GM19043 (cell line): ENCODE measurements around the gene CACNA1D.

Experiments used
- ATAC-seq: cut with Tn5 transposase; IDR thresholded peaks from one replicate; pipeline ENCODE4 v1.9.1; 2021; ENCODE audit warnings: low read depth; ENCODE audit not compliant: unreplicated experiment

Gene CACNA1D

DNA sequence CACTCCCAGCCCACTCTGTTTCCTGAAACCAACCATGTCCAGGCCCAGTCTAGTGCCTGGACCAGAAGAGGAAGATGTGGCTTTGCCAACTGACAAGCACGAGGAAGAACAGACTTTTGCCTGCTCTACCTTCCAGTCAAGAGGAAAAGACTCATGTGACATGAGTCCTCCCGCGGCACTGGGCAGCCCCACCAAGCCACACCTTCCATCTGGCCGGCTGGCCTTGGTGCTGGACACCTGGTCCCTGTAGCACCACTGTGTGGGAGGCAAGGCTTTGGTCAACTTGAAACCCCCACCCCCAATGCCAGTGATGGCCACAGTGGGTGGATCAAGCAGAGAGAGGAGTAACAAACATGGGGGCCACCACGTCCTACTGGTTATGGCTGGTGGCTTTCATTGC lies 339.3 kb downstream of the CACNA1D start:
- ATAC-seq, result no peak

DNA sequence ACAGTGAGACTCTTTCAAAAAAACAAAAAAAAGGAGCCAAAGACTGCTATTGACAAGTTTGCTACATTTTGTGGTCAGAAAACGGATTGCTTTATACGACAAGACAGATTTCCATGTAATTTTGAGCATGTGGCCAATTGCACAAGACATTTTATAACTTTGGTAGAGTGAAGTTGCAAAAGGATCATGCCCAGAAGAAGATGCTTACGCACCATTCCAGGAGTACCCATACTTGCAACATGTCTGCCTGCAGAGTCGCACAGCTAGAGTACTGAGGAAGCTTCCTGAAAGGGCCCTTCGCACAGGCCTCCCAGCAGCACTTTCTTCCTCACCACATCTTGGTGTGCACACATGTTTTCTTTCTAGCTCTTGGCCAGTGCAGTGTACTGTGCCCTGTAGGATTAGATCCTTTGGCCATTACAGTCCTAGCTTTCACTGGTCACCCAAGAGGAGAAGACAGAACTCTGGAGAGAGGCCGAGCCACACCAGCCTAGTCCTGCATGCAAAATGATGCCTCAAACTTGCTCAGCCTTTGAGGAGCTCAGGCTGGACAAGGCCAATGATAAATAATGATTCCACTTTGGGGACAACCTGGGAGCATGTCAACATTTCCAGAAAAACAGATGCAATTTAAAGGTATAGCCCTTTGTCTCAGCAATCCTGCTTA lies 340.2 kb downstream of the CACNA1D start:
- ATAC-seq, result no peak

DNA sequence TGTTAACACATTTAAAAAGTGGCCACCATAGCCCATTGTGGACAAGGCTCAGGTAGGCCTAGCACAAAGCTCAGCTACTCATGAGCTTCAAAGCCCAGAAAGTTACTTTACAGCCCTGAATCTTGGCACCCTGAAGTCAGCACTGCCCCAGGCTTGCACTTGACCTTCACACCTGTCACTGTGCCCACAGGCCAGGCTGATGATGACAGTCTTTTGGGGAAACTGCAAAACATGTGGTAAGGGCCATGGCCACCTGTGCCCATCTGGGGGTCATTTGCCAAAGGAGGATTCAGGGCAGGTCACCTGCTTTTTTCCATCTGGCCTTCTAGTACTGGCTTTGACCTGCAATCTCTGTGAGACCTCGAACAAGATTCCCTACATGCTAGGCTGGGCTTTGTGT lies 340.8 kb downstream of the CACNA1D start:
- no peak for ATAC-seq

DNA sequence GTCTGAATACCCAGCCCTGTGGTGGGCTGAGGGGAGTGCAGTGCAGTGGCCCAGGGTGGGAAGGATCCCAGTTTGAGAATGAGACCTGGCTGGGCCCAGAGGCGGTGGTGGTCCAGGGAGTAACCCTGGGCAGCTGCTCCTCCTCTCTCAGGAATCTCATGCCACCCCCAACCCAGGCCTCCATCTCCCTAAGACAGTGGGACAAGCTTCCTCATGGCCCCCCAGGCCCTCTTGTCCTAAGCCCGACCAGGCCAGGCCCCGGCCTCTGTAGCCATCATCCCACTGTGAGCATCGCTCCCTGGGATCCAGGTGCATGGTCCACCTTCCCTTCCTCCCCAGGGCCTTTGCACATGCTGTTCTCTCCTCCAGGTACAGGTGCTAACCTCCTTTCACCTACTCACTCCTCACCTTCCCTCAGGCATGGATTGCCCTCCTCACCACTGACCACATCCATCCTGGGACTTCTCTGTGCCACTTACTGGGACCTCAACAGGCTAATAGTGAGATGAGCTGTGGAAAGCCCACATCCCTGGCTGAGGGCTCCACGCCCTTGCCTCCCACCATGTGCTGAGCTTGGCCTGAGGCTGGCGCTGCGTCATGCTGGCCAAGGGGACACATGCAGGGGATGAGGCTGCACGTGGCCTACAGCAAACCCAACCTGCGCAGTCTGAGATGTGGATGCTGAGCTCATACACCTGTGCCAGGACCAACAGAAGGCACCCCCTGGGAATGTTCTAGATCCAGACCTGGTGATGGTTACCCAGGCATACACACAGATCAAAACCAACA lies 341.9 kb downstream of the CACNA1D start:
- ATAC-seq, result no peak

DNA sequence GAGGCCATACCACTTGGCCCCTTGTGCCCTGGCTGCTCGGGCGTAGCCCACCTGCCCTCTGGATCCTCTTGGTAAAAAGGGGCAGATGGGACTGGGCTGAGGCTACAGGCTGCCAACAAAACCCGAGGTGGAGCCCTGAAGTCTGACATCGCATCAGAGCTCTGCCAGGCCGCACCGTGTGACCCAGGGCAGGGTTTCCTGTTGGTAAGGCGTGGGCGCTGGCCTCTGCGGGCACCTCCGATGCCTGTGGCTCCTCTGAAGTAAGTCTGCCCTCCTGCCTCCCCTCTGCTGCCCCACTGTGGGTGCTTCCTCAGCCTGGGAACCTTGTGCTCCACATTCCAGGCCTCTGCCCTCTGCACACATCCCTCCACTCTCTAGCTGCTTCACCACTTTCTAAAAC lies 342.9 kb downstream of the CACNA1D start:
- no peak for ATAC-seq

DNA sequence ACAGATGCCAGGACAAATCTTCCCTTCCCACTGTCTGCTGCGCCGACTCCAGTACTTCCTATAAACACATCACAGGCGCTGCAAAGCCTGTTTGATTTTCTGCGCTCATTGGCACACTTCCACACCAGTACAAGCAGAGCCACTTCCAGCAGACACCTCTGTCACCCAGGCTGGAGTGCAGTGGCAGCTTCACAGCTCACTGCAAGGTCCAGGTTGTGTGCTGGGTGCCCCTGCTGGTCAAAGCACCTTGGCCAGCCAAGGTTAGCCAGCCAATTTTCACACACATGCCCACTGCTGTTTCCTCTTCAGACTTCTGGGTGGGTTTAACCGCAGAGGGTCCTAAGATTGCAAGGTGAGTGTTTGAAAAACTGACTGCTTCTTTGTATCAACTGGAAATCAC lies 346.9 kb downstream of the CACNA1D start:
- no peak for ATAC-seq

DNA sequence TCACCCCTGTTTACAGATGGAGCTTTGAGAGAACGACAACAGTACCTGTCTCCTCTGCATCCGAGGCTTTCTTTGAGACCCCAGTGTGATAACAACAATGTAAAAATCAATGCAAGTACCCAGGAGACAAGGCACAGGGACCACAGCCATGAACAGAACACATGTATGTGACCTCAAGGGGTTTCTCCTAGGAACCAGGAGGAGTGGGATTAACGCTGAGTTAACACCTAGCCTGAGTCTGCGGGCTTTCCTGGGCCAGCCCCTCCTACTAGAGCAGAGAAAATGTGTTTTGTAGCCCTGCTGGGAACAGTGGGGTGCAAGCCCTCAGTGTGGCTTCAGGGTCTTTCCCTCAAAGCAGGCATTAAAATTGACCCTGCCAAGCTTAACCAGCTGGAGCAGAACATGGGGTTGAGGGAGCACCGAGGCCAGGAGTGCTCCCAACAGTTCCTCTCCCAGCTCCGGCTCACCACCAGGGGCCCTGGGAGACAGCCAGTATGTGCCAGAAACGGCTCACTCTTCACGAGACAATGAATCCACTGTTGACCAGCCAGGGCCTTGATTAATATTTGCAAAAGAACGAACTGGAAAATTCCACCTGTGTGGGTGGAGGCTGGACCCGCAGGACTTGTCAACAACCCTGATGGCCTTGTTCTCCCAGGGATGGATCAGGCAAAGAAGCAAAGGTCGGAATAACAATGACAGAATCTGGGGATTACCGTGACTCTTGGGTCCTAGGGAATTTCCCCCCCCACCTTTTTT lies 348.2 kb downstream of the CACNA1D start:
- ATAC-seq, result no peak

DNA sequence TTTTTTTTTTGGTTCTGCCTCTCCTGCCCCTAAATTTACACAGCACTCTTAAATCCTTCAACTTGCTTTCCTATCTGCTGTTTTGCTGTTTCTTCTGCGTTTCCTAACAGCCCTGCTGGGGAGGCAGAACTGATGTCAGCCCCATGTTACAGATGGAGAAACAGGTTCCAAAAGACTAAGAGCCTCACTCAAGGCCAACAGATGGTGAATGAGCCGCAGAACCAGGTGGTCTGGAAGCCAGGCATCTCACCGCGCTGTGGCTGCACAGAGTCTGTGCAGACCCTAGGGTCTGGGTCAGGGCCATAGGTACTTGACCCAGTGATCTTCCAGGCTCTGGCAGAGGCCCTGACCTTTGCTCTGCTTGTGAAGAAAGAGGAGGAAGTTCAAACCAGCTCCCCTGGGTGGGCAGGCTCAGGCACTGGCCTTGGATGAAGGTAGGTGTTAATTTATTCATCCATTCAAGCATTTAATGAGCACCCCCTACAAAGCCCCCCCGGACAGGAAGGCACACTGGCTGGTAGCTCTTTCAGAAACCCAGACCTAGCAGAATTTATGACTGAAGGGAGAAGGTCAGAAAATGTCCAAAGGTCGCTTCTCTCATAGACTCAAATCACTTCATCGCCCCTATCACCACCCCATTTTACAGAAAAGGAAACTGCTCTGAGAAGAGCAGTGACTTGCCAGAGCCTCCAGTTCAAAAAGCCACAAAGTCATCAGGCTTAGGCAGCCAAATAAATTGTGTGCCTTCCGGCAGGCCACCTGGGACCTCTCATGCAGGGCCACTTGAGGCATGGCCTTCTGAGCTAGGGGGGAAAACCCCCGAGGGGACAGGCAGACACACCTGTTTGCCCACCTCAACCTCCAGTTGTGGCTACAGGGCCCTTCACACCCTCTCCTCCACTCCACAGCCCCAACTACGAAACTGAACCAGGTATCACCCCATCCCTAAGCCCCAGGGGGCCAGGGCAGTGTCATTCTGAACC lies 349.1 kb downstream of the CACNA1D start:
- ATAC-seq, result peak; percentile 44

DNA sequence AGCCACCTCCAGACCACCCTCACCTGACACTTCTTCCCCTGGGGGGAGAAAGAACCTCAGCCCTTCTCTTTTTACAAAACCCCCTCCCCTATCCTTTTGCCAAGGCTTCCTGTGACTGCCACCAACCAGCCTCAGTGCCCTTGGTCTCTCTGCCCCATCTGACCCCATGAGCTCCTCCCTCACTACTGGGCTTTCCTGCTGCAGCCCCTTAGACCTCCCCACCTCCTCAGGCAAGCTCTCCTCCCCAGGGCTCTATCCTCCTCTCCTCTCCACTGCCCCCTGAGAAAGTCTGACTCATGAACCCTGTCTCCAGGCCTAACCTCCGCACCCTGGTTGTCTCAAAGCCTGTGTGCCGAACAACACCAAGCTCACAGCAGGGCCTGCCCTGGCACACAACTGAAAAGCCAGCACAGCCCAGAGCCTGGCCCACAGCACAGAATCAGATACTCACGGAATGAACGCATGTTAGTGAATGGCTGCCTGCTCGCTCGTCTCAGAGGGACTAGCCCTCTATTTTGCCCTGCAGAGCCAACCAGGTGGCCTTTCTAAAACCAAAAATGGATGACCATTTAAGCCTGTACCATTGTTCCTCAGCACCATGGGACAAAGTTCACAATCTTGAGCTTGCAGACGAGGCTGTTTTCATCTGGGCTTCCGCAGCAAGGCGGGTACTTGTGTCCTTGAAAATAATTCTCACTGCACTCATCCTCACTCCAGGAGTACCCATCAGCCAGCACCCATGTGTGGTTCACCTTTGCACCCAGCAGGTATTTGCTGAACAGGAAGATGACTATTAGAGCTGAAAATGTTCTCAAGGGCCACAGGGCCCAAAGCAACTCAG lies 350.1 kb downstream of the CACNA1D start:
- no peak for ATAC-seq

DNA sequence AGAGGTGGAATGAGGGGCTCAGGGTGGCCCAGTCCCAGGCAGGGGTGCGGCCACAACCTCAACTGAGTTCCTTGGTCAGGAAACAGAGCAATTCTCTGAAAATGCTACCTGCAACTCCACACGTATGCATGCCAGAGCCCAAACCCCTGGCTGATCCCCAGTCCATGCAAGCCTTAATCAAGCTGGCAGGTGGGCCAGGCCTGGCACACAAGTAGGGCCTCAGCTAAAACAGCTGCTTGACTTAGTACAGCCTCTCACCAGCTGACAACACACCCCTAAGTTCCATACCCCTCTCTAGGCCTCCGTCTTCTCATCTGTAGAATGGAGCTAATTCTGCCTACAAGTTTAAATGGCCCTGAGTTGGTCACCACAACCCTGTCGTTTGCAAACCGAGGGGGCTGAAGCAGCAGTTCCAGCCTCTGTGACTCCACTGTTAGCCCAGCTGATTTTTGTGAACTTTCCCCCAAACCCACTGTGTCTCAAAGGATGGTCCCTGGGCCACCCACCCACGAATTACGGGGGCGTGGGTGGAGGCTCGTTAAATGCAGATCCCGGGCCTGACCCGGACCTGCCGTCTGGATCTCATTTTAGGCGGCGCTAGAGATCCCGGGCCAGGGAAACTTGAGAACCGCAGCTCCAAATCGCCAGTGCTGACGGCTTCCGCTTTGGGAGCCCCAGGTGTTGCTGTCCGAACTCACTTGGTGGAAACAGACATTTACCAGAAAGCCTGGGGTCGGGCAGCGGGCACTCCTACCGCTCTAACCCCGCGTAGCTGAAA lies 350.9 kb downstream of the CACNA1D start:
- no peak for ATAC-seq

DNA sequence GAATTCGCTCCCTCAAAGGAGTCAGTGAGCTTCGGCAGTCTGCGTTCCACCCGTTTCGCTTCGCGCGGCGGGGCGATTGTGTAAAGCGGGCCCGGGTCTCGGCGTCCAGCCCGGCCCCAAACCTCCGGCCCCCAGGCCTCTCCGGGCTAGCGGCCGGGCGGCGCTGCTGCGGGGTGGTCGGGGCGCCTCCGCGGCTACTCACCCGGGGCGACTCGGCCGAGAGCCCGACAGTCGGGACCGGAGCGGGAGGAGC lies 351.4 kb downstream of the CACNA1D start:
- ATAC-seq, result no peak

DNA sequence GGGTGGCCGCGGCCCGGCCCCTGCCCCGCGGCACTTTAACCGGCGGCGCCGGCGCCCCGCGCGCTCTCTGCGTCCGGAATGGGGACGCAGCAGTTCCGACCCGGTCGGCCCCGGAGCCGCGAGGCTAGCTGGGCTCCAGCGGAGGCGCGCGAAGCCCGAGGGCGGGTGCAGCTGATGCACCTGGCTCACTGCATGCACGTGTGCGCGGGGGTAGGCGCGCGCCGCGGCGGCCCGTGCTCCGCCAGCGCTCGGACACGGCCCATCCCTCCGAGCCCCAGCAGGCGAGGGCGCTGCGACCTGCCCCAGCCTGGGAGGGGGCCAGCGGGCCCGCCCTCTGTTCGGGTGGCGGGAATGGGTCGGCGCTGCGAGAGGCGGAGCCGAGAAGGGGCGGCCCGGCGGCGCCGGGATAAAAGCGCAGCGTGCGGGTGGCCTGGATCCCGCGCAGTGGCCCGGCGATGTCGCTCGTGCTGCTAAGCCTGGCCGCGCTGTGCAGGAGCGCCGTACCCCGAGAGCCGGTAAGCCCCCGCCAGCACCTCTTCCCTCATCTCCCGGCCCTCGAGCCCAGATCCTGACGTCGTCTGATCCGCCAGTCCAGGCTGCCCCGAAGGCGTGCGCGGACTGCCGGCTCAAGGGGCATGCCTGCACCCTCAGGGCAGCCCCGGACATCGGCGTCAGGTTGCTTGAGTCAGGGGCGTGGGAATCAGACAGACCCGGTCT lies 351.9 kb downstream of the CACNA1D start, which contains the start of the genes CHDH and IL17RB:
CHDH (minus strand) TSS at position 286 of the 717 bp plus-strand sequence. CDS start 22,411 bp downstream, outside the sequence.
IL17RB (plus strand) TSS at position 435 of the 717 bp plus-strand sequence; CDS start at position 456, 21 bp downstream.
- ATAC-seq, result peak; percentile 46

DNA sequence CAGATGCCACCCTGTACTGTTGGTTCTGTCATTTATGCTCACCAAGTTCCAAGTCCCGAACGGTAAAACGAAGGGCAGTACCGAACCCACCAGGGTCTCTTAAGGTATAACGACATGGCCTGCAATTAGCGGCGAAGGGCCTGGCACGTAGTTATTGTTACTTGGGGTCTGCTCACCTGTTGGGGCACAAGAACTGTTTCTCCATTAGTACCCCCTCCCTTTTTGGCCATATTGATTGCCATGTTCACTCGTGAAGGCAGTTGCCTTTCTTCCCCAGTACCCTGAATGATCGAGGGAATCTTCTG lies 352.4 kb downstream of the CACNA1D start:
- ATAC-seq, result no peak

DNA sequence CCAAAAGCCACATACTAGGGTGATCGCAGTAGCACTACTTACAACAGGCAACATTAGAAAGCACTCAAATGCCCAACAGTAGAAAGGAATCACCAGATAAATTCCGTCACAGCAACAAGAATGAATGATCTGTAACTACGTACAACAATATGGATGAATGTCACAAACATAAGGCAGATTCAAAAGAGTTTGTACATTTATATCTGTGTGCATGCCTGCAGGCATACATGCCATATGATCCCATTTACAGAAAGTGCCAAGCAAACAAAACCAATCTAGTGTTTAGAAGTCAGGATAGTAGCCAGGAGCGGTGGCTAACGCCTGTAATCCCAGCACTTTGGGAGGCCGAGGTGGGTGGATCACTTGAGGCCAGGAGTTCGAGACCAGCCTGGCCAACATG lies 355.5 kb downstream of the CACNA1D start:
- ATAC-seq, result no peak

DNA sequence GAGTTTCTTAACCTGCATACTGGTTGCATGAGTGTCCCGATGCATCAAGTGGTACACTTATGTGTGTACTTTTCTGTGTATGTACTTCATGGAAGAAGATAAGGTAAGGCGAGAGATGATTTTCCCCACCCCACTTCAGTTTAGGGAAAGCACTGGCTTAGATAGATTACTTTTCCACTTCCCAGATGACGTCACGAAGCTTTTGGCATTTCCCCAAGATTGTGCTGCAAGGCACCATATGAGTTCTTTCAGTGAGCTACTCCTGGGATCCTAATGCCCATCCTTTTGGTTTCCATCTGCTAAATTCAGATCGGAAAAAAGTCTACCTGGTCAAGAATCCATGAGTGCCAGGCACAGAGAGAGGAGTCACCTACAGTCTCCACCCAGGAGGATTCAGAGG lies 356.5 kb downstream of the CACNA1D start:
- no peak for ATAC-seq

DNA sequence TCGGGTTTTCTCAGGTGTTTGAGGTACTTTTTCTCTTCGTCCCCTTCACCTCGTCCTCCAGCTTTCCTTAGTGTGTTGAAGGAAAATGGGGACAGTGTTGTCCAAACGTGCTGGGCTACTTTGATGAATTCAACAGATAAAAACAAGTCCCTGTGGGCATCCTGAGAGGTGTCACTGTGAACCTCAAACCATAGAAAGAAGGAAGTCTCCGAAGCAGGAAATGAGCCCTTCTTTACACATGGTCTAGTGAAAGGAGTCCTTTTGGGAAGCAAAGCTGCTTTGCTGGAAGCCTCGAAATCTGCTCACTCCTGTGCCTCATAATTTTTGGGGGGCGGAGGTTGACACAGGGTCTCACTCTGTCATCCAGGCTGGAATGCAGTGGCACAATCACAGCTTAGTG lies 362.6 kb downstream of the CACNA1D start:
- ATAC-seq, result no peak

DNA sequence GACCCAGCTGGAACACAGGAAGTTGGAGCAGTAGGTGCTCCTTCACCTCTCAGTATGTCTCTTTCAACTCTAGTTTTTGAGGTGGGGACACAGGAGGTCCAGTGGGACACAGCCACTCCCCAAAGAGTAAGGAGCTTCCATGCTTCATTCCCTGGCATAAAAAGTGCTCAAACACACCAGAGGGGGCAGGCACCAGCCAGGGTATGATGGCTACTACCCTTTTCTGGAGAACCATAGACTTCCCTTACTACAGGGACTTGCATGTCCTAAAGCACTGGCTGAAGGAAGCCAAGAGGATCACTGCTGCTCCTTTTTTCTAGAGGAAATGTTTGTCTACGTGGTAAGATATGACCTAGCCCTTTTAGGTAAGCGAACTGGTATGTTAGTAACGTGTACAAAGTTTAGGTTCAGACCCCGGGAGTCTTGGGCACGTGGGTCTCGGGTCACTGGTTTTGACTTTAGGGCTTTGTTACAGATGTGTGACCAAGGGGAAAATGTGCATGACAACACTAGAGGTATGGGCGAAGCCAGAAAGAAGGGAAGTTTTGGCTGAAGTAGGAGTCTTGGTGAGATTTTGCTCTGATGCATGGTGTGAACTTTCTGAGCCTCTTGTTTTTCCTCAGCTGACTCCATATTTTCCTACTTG lies 363.8 kb downstream of the CACNA1D start:
- no peak for ATAC-seq

DNA sequence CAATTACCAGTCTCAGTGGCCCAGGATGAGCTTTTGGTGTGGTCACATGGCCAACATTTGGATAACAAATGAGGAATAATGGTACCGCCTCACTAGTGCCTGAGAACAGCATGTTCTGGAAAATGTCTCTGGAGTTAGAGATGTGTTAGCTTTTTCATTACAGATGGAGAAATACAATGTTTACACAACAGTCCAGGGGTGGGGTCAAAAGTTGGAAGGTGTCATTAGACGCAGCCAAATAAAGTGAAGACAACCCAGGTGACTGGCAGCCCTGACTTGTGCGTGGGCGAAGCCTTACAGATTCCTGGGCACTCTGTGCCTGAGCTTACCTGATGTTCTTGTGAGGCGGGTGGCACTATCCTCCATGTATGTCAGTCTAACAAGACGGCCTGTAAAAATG lies 364.8 kb downstream of the CACNA1D start:
- no peak for ATAC-seq
